Loucy (cell line): Measurements from ENCODE around the gene ZFP69B.

Experiments
- EZH2phosphoT487 ChIP-seq: fragments of 200-600 bp; IDR thresholded peaks from 2 replicates; pipeline ENCODE4 v1.6.1; 2018; ENCODE audit warnings: antibody characterized with exemption, mild to moderate bottlenecking, moderate library complexity, borderline replicate concordance
- TF ChIP-seq, protein P1 (sequence below): fragments of 200-600 bp; sonication (generic); conservative IDR thresholded peaks from 2 replicates; pipeline ENCODE4 v1.5.1; 2014; ENCODE audit warnings: mild to moderate bottlenecking, antibody characterized with exemption, low read length

- TF ChIP-seq, protein P1, sequence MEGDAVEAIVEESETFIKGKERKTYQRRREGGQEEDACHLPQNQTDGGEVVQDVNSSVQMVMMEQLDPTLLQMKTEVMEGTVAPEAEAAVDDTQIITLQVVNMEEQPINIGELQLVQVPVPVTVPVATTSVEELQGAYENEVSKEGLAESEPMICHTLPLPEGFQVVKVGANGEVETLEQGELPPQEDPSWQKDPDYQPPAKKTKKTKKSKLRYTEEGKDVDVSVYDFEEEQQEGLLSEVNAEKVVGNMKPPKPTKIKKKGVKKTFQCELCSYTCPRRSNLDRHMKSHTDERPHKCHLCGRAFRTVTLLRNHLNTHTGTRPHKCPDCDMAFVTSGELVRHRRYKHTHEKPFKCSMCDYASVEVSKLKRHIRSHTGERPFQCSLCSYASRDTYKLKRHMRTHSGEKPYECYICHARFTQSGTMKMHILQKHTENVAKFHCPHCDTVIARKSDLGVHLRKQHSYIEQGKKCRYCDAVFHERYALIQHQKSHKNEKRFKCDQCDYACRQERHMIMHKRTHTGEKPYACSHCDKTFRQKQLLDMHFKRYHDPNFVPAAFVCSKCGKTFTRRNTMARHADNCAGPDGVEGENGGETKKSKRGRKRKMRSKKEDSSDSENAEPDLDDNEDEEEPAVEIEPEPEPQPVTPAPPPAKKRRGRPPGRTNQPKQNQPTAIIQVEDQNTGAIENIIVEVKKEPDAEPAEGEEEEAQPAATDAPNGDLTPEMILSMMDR = no peak
- no peak for TF ChIP-seq EZH2phosphoT487
Observed at GRCh38 chr1:40475268-40475667, 25.0 kb downstream of the ZFP69B start.
